ENCODE data around the gene MS4A4A.

Gene MS4A4A

GRCh38 chr11:60347084-60347797 lies 66.8 kb downstream of the MS4A4A start:
- no peak for DNase-seq (ENCODE audit: low spot score)

DNA sequence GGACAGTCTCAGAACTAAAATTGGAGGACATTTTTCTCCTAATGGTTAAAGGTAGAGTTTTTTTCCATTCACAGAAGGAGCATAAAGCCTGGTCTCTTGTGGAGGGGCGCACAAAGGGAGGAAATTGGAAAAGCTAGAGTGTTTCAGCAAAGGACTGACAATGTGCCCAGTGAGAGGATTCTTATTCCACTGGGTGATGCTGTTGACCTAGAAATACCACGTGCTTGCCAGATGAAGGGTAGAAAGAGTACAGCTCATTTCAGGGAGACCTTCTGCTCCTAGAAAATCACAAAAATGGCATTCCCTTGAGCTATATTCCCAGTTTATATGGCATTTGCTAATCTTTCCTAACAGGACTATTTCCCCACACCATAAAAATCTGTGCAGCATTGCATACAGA lies 67.7 kb downstream of the MS4A4A start:
- DNase-seq (ENCODE audit: low spot score): no peak

GRCh38 chr11:60349990-60350389 lies 69.5 kb downstream of the MS4A4A start:
- DNase-seq (ENCODE audit: low spot score): no peak

DNA sequence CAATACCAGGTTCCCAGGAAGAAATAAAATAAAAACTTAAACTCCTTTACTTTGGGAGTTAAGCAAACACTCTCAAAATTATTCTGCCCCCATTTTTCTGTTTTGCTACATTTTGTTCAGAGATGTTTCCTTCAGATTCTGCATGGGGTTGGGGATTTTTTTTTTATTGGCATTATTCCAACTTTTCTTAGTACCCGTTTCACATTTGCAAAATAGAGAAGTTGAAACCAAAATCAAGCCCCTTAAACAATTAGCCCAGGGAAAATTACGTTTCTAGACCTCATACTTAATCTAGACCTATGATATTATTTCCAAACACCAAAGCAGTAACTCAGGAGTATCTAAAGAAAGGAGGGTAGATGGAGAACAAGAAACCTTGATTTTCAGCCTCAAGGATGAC lies 77.3 kb downstream of the MS4A4A start:
- no peak for DNase-seq (ENCODE audit: low spot score)

Data from GM03348 (cell line).